Lung (tissue), 12 donors: ENCODE data around the gene UBE2O. TPM values are rescaled to one million over a fixed set of nuclear protein-coding genes. Genes with fewer than 3 reads are reported as not detected.

ENCODE experiments used
- ATAC-seq: fragments of 200-7000 bp; cut with Tn5 transposase; one replicate; pipeline ENCODE4 v1.9.1; 2020; ENCODE audit warnings: moderate number of reproducible peaks; ENCODE audit not compliant: insufficient read depth, low FRiP score
- DNase-seq, 3 donors: peaks; one replicate each; pipeline ENCODE4 v3.0.0-alpha.2; 2013 to 2017
- H3K27ac ChIP-seq, 2 donors: one replicate each; pipeline ENCODE4 v1.5.1; 2013; ENCODE audit warnings: mild to moderate bottlenecking in 2 of 2, moderate library complexity in 2 of 2, control low read depth in 1 of 2, inconsistent platforms in 1 of 2, low read depth in 1 of 2, low read length in 1 of 2
- H3K27me3 ChIP-seq, 3 donors: one replicate each; pipeline ENCODE4 v1.5.1; 2013; ENCODE audit warnings: low read length in 2 of 3; ENCODE audit not compliant: control insufficient read depth in 3 of 3, insufficient read depth in 3 of 3
- H3K36me3 ChIP-seq, 4 donors: one replicate each; pipeline ENCODE4 v1.5.1; 2013; ENCODE audit warnings: low read length in 4 of 4, mild to moderate bottlenecking in 1 of 4, moderate library complexity in 1 of 4; ENCODE audit not compliant: control insufficient read depth in 4 of 4, insufficient read depth in 4 of 4
- H3K4me1 ChIP-seq, 5 donors: one replicate each; pipeline ENCODE4 v1.5.1; 2013; ENCODE audit warnings: low read length in 5 of 5, mild to moderate bottlenecking in 2 of 5, moderate library complexity in 1 of 5; ENCODE audit not compliant: control insufficient read depth in 5 of 5, insufficient read depth in 5 of 5
- H3K4me3 ChIP-seq: one replicate; pipeline ENCODE4 v1.5.1; 2013; ENCODE audit warnings: mild to moderate bottlenecking, control low read depth, moderate library complexity
- H3K9ac ChIP-seq, 2 donors: one replicate each; pipeline ENCODE4 v1.5.1; 2013; ENCODE audit warnings: low read length in 2 of 2, control low read depth in 1 of 2; ENCODE audit not compliant: insufficient read depth in 1 of 2
- H3K9me3 ChIP-seq, 4 donors: one replicate each; pipeline ENCODE4 v1.5.1; 2013; ENCODE audit warnings: low read length in 3 of 4, mild to moderate bottlenecking in 1 of 4, moderate library complexity in 1 of 4; ENCODE audit not compliant: control insufficient read depth in 4 of 4, insufficient read depth in 3 of 4
- WGBS, 2 donors: extraction: QIAGEN DNeasy Blood & Tissue Kit; methylation state at CpG; one replicate each; pipeline ENCODE4 v1.1.7; 2013; 5-methylcytosine and 5-hydroxymethylcytosine counted together
- polyA plus RNA-seq, 2 donors: library from polyadenylated mRNA; stranded (reverse); fragments of 200-250 nt; gene quantifications; one replicate each; pipeline ENCODE4 v1.2.1, GENCODE V29; 2013
- total RNA-seq, 2 donors: library from RNA; depleted of rRNA in 1 of 2; stranded (reverse); fragments of >200 nt in 1 of 2; gene quantifications; one replicate each; pipeline ENCODE4 v1.2.1, GENCODE V29; 2014 to 2021
- TF ChIP-seq, protein P1 (sequence below): IDR thresholded peaks from 2 replicates; pipeline ENCODE4 v1.5.1; 2012; ENCODE audit warnings: mild to moderate bottlenecking; ENCODE audit errors: control extremely low read depth, extremely low read depth
- donor health status: control.
- donor health status: control.
- donor health status: Bipolar disorder and iron deficiency.
- donor health status: healthy.
- donor health status: DM: yes; HTN: yes; CAD: no.

The UBE2O gene
- total and polyA plus RNA-seq, 4 donors, result 10.8 to 24.6 (median 17.7) TPM

DNA sequence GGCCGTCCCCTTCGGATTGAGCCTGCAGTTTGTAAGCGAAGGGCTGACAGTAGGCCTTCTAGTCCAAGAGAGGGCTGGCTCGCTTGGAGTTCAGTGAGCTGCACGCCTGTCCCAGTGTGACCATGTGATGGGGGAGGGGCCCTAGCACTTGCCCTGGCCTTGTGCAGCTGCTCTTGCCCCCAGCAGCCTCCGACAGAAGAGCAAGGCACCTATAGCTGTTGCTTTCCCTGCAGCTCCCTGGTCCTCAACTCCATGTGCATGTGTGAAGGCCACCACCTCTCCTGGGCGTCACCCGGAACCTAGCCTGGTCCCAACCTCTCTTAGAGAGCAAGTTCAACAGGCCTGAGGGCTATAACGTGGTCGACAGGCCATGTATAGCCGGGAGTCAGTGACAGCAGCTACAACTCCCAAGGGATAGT, 62.9 kb downstream of the UBE2O start:
- peaks cover 0 to 16% (median 5%) of the 10 kb centered on the region in 5 donors for H3K4me1 ChIP-seq
- H3K9me3 ChIP-seq, result no peaks in the 10 kb centered on the region
- DNase-seq (no peak), ATAC-seq (no peak)
- no peak overlapping the region for H3K9ac ChIP-seq
- H3K36me3 ChIP-seq, result peaks cover 6 to 28% (median 17%) of the 10 kb centered on the region in 4 donors
- H3K4me3 ChIP-seq, result no peak overlapping the region
- H3K27me3 ChIP-seq, result peaks cover 0 to 4% (median 3%) of the 10 kb centered on the region in 3 donors
- TF ChIP-seq, protein P1, sequence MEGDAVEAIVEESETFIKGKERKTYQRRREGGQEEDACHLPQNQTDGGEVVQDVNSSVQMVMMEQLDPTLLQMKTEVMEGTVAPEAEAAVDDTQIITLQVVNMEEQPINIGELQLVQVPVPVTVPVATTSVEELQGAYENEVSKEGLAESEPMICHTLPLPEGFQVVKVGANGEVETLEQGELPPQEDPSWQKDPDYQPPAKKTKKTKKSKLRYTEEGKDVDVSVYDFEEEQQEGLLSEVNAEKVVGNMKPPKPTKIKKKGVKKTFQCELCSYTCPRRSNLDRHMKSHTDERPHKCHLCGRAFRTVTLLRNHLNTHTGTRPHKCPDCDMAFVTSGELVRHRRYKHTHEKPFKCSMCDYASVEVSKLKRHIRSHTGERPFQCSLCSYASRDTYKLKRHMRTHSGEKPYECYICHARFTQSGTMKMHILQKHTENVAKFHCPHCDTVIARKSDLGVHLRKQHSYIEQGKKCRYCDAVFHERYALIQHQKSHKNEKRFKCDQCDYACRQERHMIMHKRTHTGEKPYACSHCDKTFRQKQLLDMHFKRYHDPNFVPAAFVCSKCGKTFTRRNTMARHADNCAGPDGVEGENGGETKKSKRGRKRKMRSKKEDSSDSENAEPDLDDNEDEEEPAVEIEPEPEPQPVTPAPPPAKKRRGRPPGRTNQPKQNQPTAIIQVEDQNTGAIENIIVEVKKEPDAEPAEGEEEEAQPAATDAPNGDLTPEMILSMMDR, result no peak
- 86 to 88% methylated on average over 11 of the region's 11 CpGs for WGBS, 2 donors
- H3K27ac ChIP-seq, result peak overlapping the region in 1 of 2 donors; percentile 15

DNA sequence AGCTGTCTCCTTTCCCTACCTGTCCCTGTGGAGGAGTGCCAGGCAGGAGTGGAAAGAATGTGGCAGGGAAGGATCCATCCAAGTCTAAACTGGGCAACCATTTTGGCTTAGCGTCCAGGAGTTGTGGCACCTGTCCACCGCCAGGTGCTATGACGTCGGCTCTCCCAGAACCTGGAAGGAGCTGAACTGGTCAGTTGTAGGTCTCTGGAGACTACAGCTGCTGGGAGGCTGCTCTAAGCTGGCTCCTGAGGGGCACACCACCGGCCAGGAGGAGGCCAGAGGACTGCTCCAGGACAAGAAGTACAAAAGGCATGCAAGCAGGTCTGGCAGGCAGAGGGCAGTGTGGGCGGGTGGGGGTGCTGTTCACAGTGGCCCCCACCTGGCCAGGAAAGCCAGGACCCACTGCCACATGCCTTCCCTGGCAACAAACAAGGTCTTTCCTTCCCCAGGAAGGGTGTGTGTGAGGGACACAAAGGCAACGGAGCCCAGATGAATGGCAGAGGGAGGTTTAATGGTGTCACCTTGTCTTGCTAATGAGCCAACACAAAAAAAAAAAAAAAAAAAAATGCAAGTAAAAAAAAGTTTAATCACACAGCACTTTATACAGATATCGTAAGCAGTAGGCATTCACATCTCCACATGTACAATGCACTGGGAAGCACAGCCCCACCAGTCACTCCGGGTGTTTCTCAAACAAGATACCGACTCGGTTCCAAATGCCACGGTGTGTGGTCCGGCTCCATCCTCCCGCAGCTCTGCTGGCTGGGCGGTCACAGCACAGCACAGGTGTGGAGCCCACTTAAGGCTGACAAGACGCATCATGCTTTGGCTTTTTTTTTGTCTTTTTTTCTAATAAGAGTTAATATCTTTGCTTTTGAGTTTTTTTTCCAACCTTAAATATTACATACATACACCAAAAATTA, 63.7 kb downstream of the UBE2O start:
- H3K4me3 ChIP-seq, result no peak overlapping the region
- DNase-seq (no peak), ATAC-seq (no peak)
- peaks cover 0 to 6% (median 4%) of the 10 kb centered on the region in 3 donors for H3K27me3 ChIP-seq
- peaks cover 6 to 28% (median 16%) of the 10 kb centered on the region in 4 donors for H3K36me3 ChIP-seq
- TF ChIP-seq, protein P1, result no peak
- no peak overlapping the region for H3K9ac ChIP-seq
- H3K4me1 ChIP-seq, result peaks cover 0 to 20% (median 5%) of the 10 kb centered on the region in 5 donors
- no peaks in the 10 kb centered on the region for H3K9me3 ChIP-seq
- H3K27ac ChIP-seq, result peak overlapping the region in 1 of 2 donors; percentile 1
- WGBS, 2 donors, result 76 to 86% methylated on average over 16 of the region's 16 CpGs

DNA sequence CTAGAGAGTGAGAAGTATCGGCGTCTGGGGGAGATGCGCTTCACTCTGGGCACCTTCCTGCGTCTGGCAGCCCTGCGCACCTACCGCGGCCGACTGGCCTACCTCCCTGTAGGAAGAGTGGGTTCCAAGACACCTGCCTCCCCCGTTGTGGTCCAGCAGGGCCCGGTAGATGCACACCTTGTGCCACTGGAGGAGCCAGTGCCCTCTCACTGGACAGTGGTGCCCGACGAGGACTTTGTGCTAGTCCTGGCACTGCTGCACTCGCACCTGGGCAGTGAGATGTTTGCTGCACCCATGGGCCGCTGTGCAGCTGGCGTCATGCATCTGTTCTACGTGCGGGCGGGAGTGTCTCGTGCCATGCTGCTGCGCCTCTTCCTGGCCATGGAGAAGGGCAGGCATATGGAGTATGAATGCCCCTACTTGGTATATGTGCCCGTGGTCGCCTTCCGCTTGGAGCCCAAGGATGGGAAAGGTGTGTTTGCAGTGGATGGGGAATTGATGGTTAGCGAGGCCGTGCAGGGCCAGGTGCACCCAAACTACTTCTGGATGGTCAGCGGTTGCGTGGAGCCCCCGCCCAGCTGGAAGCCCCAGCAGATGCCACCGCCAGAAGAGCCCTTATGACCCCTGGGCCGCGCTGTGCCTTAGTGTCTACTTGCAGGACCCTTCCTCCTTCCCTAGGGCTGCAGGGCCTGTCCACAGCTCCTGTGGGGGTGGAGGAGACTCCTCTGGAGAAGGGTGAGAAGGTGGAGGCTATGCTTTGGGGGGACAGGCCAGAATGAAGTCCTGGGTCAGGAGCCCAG, 65.8 kb downstream of the UBE2O start:
- Histone ChIP-seq H3K4me3 (no peak overlapping the region), H3K27me3 (peaks cover 0 to 6% (median 4%) of the 10 kb centered on the region in 3 donors), H3K36me3 (peaks cover 0 to 28% (median 11%) of the 10 kb centered on the region in 4 donors), H3K27ac (no peak overlapping the region), H3K9ac (no peak overlapping the region), H3K9me3 (no peaks in the 10 kb centered on the region), H3K4me1 (peaks cover 0 to 30% (median 5%) of the 10 kb centered on the region in 5 donors)
- TF ChIP-seq, protein P1, result no peak
- ATAC-seq (no peak), DNase-seq (no peak)
- 91 to 93% methylated on average over 31 of the region's 31 CpGs for WGBS, 2 donors
